Ecto neural progenitor cell (in vitro differentiated cells): Measurements from ENCODE around the gene PDE6A.

ENCODE experiments used
- DNase-seq: peaks from one replicate; pipeline ENCODE4 v3.0.0-alpha.2; 2018; ENCODE audit warnings: low spot score

PDE6A gene

DNA sequence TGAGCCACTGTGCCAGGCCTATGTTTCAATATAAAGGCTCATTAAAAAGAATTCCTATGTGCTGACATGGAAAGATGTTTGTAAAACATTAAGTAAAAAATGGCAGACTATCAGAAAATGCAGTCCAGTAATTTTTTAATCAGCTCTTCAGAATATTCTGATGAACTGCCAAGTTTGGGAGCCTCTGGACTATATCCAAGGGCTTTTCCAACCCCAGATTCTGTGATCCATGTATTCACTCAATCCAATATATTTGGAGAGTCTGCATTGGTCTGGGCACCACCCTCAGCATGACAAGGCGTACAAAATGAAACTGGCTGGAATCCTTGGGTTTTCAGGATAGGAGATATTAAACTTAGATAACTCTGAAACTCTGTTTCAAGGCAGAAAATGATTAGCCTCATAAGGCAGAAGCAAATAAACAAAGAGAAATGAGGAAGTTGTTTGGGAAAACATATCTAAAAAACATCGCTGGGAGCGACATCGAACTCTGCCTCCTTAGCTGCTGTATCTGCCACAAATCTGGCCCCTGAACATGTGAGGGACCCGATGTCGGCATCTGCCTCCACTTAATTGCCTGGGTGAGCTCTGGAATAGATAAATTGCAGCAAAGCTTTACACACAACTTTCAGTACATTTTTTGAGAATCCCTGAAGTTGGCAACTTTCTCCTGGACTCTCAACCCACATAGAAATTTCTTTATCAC lies 14.4 kb downstream of the PDE6A start:
- DNase-seq = no peak

DNA sequence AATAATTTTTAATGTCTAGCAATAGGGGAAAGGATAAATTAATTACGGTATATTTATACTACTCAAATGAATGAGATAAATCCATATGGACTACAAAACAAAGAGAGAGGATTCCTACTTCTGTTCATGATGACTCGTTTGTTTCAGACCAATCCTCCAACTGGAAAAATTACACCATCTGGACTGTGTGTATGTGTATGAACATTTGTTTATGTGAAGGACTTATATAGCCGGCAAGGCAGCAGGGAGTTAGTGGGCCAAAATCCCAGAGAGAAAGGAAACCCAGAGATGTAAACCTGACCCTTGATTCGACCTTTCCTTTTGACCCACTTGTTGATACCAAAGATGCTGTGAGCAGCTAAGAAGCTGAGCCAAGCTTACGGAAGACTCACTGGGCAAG lies 20.1 kb downstream of the PDE6A start:
- no peak for DNase-seq

DNA sequence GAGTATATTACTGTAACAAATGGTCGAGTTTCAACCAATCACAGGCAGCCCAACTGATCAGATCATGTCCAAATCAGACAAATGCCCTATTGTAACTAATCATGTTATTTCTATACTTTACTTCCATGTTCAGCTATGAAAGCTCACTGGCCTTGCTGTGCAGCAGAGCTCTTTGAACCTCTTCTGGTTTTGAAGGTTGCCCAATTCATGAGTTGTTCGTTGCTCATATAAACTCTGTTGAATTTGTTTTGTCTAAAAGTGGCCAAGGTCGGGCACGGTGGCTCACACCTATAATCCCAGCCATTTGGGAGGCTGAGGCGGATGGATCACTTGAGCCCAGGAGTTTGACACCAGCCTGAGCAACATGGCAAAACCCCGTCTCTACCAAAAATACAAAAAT lies 21.6 kb downstream of the PDE6A start:
- no peak for DNase-seq

GRCh38 chr5:149921597-149921996 lies 23.0 kb downstream of the PDE6A start:
- no peak for DNase-seq

GRCh38 chr5:149917073-149917676 lies 27.4 kb downstream of the PDE6A start:
- no peak for DNase-seq

DNA sequence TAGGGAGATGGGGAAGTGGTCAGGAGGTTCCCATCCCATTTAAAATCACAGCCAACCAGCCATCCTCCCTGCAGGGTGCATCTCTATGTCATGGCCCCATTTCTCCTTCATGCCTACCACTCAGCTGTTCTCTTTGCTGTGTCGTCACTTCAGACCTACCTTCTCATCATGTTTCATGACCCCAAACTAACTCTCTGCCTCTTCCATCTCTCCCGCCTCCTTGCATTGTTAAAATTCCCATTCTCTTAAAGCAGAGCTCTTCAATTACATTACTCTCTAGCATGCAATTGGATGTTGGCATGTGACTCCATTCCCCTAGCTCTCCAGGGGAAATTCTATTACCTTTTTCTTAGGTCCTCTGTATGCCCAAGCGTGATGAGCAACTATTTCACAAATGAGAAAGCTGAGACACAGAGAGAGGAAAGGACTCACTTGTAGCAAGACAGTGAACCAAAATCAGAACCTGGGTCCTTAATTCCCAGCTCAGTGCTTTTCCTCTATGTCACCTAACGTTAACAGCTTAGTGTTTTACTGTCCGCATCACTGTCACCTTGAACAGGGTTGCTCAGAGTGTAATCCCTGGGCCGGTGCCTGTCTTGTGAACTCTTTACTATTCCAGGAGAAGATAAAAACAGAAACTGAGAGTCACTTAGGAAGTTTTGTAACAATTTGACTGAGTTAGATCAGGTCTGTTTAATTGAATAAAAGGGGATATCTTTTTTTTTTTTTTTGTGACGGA lies 28.1 kb downstream of the PDE6A start:
- no peak for DNase-seq

DNA sequence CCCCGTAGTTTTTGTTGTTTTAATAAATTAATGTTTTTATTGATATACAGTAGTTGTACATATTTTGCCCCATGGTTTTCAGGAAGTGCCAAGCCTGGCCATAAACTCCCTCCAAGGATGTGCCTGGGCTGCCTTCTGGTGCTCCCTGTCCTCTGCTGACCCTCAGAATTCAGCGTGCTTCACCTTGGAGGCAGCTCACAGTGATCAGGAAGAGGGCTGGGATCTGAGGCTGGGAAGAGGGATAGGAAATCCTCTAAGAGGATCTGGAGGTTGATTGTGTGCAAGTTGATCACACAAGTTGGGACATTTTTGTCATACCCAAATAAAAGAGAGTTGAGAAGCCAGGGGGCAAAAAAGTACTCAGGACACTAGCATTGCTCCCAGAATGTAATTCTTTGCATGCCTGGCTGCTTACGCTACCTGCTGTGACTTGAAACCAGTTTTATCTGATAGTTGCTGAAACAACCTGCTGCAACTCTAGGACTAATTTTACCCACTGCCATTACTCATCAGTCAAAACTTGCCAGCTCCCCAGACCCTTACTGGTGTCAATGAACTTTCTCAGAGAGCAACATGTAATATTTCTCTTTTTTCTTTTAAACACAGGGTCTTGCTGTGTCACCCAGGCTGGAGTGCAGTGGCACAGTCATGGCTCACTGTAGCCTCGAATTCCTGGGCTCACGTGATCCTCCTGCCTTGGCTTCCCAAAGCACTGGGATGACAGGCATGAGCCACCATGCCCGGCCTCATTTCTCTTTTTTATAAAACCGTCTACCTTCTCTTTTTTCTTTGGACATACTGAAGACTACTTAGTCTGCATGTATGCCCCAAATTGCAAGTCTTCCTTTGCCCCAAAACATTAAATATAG lies 29.0 kb downstream of the PDE6A start:
- DNase-seq = no peak

GRCh38 chr5:149913436-149914419 lies 30.9 kb downstream of the PDE6A start:
- DNase-seq = no peak

GRCh38 chr5:149912226-149912871 lies 32.2 kb downstream of the PDE6A start:
- DNase-seq = no peak

DNA sequence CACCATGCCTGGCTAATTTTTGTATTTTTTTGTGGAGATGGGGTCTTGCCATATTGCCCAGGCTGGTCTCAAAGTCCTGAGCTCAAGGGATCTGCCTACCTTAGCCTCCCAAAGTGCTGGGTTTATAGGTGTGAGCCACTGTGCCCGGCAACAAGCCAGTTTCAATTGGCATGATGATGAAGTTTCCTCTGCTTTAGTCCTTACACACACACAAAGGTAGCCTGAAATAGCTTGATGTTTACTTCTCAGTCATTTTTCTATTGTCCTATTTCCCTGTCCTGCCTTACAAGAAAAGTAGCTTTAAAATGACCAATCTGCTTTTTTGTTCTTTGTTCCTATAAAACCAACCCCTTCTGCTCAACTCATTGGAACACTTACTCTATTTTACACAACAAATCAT lies 33.6 kb downstream of the PDE6A start:
- no peak for DNase-seq

DNA sequence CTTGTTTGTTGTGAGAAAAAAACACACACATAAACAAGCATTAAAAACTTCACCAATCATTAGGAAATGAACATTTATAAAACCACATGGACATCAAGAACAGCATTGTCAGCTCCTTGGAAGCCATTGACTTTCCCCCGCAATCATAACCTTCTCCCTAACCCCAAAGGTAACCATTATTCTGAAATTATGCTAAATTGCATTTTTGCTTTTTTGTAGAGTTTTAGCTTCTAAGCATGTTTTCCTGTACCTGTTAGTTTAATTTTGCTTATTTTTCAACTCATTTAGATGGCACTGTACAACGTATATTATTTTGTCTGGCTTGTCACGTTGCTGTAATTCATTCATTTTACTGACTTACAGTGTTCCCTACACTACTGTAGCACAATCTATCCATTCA lies 36.8 kb downstream of the PDE6A start:
- DNase-seq = no peak

- no peak for DNase-seq
Observed at GRCh38 chr5:149904977-149905376, 39.6 kb downstream of the PDE6A start.

DNA sequence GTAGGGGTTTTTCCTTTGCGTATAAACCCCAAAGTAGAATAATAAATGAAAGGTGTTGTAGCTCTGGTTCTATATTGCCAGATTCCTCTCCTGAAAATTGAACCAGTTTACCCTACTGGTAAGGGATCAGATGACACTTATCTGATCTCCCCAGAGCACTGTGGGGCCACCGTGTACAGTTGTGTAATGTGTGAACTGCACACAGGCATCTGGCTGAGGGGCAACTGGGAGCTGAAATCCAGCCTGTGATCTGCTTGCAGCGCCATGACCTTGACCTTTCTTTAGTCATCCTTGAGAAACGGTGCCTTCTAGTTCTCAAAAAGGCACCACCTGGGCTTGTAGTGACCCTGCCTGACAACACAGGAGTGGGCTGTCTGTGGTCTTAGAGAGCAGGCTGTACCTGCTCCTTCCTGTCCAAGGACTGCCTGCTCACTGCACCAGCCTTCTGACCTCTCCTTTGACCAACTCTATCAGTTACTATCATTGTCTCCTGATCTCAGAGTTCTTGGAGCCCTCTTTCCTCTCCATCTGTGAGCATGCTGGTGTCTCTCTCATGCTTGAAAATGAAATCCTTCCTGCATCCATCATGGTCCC lies 40.2 kb downstream of the PDE6A start:
- DNase-seq = no peak

GRCh38 chr5:149903404-149903803 lies 41.2 kb downstream of the PDE6A start:
- no peak for DNase-seq

DNA sequence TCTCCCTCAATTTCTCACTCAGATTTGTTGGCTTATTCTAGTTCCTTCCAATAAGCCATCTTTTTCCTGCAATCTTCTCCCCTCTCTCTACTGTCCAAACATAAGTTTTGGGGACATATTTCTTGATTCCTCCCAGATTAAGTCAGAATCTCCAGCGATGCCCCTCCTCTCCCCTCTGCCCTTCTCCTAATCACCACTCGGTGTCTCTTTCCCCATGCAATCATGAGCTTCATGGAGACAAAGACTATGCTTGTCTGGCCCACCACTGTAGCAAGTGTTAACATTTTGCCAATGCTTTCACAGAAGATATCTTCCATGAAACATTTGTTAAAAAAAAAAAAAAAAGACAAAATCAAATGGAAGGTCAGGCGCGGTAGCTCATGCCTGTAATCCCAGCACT lies 42.4 kb downstream of the PDE6A start:
- DNase-seq = no peak

DNA sequence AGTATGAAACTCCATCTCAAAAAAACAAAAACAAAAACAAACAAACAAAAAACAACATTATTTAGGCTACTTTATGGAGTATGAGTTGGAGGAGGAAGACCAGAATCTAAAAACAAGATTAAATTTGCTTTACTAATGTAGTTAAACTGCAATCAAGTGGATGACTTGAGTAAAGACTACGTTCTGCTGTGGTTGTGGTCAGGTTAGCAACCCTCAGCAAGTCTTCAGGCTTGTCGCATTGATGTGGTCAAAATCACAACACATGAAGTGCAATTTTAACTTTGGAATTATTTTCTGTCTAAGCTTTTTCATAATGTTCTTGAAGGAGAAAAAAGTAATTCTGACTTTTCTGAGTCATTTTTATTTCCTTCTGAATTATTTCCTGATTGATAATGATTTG lies 43.1 kb downstream of the PDE6A start:
- DNase-seq = no peak

- DNase-seq = no peak
Observed at GRCh38 chr5:149900390-149900789, 44.2 kb downstream of the PDE6A start.

DNA sequence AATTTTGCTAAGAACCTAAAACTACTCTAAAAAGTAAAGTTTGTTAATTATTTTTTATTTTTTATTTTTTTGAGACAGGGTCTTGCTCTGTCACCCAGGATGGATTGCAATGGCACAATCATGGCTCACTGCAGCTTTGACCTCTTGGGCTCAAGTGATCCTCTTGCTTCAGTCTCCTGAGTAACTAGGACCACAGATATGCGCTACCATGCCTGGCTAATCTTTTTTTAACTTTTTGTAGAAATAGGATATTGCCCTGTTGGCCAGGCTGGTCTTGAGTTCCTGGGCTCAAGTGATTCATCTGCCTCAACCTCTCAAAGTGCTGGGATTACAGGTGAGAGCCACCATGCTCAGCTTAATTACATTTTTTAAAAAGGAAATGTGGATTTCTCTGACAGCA lies 45.8 kb downstream of the PDE6A start:
- no peak for DNase-seq

DNA sequence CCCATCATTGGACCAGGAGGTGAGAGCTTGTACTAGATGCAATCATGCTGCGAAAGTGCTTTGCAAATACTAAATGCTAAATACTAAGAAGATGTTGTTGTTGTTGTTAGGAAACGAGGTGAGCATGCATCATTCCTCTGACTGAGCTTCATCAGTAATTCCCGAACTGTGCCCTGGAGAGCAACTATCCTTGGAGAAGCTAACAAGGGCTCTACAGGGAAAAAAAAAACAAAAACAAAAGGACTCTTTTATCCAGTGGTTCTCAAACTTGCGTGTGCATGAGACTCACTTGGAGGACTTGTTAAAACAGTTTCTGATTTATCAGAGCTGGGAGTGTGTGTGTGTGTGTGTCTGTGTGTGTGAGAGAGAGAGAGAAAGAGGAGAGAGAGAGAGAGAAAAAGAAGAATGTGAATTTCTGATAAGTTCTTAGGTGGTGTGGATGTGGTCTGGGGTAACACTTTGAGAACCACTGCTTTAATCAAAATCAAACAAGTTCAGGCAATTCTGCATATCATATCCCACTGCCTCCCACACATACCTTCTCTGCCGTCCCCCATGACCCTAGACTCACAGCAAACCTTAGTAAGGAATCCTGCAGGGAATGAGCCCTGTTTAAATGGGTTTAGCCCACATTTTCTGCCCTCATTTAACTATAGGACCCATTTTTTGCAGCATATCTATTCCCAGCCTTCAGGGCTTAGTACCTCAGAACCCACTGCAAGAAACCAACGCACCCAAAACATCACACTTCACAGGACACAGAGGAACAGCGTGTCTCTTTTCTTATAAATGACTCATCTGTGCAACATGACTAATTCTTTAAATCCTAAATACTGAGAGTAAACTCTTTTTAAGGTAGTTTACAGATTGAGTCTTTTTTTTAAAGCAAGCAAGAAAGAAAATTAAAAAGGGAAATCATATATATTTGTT lies 48.9 kb downstream of the PDE6A start:
- no peak for DNase-seq
